Transverse colon (tissue), 4 donors: Measurements from ENCODE around the gene CELSR1. TPM values are rescaled to one million over a fixed set of nuclear protein-coding genes. Genes with fewer than 3 reads are reported as not detected.

Source experiments
- DNase-seq: peaks from one replicate; pipeline ENCODE4 v3.0.0-alpha.2; 2019
- H3K27ac ChIP-seq, 4 donors: fragments of 200-600 bp; sonication (generic); 2 replicates each; pipeline ENCODE4 v1.5.1; 2016 to 2018; ENCODE audit warnings: inconsistent platforms in 4 of 4
- H3K27me3 ChIP-seq: fragments of 200-600 bp; sonication (generic); 2 replicates; pipeline ENCODE4 v1.5.1; 2017; ENCODE audit warnings: inconsistent platforms
- H3K36me3 ChIP-seq, 4 donors: fragments of 200-600 bp; sonication (generic); 2 replicates each; pipeline ENCODE4 v1.5.1; 2017 to 2019; ENCODE audit warnings: inconsistent platforms in 4 of 4
- H3K4me1 ChIP-seq, 4 donors: fragments of 200-600 bp; sonication (generic); 2 replicates each; pipeline ENCODE4 v1.5.1; 2017 to 2020; ENCODE audit warnings: inconsistent platforms in 4 of 4
- H3K4me3 ChIP-seq, 4 donors: fragments of 200-600 bp; sonication (generic); 1 replicate in 1 of 4; 2 replicates in 3 of 4; pipeline versions ENCODE4 v1.5.1 to v1.6.1; 2017 to 2019; ENCODE audit warnings: inconsistent platforms in 4 of 4
- H3K9me3 ChIP-seq, 2 donors: fragments of 200-600 bp; sonication (generic); 2 replicates each; pipeline ENCODE4 v1.5.1; 2017 to 2019; ENCODE audit warnings: inconsistent platforms in 2 of 2
- EP300 ChIP-seq: sonication (generic); formaldehyde crosslinking; IDR thresholded peaks from one replicate; pipeline ENCODE4 v1.6.1; 2017; ENCODE audit warnings: antibody characterized with exemption, low read depth
- POLR2A ChIP-seq: fragments of 450-650 bp; IDR thresholded peaks from one replicate; pipeline ENCODE4 v1.6.1; 2016; ENCODE audit warnings: antibody characterized with exemption, mild to moderate bottlenecking, moderate library complexity
- POLR2AphosphoS5 ChIP-seq, 3 donors: sonication (generic); formaldehyde crosslinking; IDR thresholded peaks; one replicate each; pipeline ENCODE4 v1.6.1; 2016; ENCODE audit warnings: antibody characterized with exemption in 3 of 3
- WGBS, 2 donors: methylation state at CpG; one replicate each; pipeline ENCODE4 v1.1.5; 2018; ENCODE audit warnings: low coverage in 1 of 2; 5-methylcytosine and 5-hydroxymethylcytosine counted together
- in situ Hi-C, 4 donors: fragments of 200-750 bp; cut with MboI; loops; one replicate each; pipeline versions ENCODE4 v1.15.0 to v1.15.1; 2017; ENCODE audit warnings: low sequenced_read_pairs in 3 of 4, low pct_ligation_motif_present in 1 of 4, low pct_unique_long_range_greater_than_20kb in 1 of 4
- intact Hi-C: fragments of 100-400 bp; cut with DNase I; formaldehyde crosslinking; loops from one replicate; pipeline ENCODE4 v1.15.1; 2023; ENCODE audit warnings: low total_unique reads
- total RNA-seq, 4 donors: library from RNA; depleted of rRNA; stranded (reverse); fragments of >200 nt; gene quantifications; one replicate each; pipeline ENCODE4 v1.1.0, GENCODE V29; 2016
- TF ChIP-seq, protein P1 (sequence below), 5 experiments: fragments of 200-600 bp in 3 of 5; fragments of 450-650 bp in 2 of 5; sonication (generic) in 3 of 5; IDR thresholded peaks; 1 replicate in 2 of 5; 2 replicates in 3 of 5; pipeline ENCODE4 v1.5.1; 2016 to 2017; ENCODE audit warnings: antibody characterized with exemption in 5 of 5, inconsistent platforms in 3 of 5, mild to moderate bottlenecking in 2 of 5, moderate library complexity in 1 of 5

The CELSR1 gene
- total RNA-seq, 4 donors from 2014 or later: 0.96 to 2.5 (median 1.4) TPM

DNA sequence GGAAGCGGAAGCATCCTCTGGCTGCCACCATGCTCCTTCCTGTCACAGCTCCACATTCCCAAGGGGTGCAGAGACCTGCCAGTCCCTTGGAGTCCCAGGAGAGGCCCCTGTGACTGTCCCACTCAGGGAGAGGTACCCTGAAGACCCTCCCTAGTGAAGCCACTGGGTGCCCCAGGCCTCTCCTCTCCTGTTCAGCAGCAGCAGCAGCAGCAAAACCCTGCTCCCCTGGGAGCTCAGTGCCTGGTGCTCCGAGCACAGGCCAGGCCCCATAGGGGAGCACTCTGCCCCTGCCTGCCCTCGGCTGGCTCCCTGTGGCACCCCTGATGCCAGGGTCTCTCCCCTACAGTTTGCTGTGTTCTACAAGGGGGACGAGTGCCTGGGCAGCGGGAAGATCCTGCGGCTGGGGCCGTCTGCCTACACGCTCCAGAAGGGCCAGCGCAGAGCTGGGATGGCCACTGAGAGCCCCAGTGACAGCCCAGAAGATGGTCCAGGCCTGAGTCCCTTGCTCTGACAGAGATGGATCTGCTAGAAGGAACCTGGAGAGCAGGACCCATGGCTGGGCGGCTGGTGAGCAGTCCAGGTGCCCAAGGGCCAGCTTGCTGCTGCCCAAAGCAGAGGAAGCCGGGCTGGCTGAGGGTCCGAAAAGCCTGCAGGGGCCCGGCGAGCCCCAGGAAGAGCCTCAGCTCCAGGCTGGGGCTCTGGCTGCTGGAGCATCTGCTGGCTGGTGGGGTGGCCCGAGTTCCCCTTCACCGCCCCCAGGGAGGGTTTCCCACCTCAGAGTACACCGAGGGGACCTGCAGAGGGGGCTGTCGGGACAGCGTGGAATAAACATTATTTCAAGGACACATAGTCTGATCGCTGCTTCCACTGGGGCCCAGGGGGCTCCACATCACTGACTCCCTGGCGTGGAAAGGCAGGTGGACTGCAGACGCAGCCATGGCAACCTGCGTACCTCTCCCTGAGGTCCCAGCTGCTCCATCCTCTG lies 180.6 kb downstream of the CELSR1 start:
- no peaks in the 10 kb centered on the region for H3K9me3 ChIP-seq
- peaks cover 0 to 17% (median 7%) of the 10 kb centered on the region in 4 donors for H3K36me3 ChIP-seq
- TF ChIP-seq POLR2AphosphoS5 (IDR thresholded peaks at IDR 0.05) (no peak), EP300 (no peak), POLR2A (no peak)
- TF ChIP-seq, protein P1, sequence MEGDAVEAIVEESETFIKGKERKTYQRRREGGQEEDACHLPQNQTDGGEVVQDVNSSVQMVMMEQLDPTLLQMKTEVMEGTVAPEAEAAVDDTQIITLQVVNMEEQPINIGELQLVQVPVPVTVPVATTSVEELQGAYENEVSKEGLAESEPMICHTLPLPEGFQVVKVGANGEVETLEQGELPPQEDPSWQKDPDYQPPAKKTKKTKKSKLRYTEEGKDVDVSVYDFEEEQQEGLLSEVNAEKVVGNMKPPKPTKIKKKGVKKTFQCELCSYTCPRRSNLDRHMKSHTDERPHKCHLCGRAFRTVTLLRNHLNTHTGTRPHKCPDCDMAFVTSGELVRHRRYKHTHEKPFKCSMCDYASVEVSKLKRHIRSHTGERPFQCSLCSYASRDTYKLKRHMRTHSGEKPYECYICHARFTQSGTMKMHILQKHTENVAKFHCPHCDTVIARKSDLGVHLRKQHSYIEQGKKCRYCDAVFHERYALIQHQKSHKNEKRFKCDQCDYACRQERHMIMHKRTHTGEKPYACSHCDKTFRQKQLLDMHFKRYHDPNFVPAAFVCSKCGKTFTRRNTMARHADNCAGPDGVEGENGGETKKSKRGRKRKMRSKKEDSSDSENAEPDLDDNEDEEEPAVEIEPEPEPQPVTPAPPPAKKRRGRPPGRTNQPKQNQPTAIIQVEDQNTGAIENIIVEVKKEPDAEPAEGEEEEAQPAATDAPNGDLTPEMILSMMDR (IDR thresholded peaks at IDR 0.05): no peak
- intact Hi-C loops (no loop called here), in situ Hi-C loops (loop anchor here in 1 of 4 donors (10.0 kb wide), 1 partner anchor 188 kb away; no protein-coding TSS in a partner anchor)
- no peak overlapping the region for H3K27ac ChIP-seq
- H3K4me1 ChIP-seq: no peaks in the 10 kb centered on the region
- no peaks in the 10 kb centered on the region for H3K27me3 ChIP-seq
- peak; percentile 6 for DNase-seq
- H3K4me3 ChIP-seq: no peak overlapping the region
- WGBS, 2 donors: 90% methylated on average over 21 of the region's 23 CpGs; no CpG with 5 or more reads in 1 of the 2 donors

- H3K27me3 ChIP-seq: no peaks in the 10 kb centered on the region
- H3K27ac ChIP-seq: no peak overlapping the region
- WGBS, 2 donors: 82% methylated on average over 9 of the region's 12 CpGs; no CpG with 5 or more reads in 1 of the 2 donors
- in situ Hi-C loops: loop anchor here in 1 of 4 donors (10.0 kb wide), 1 partner anchor 189 kb away; no protein-coding TSS in a partner anchor
- peak; percentile 4 for DNase-seq
- peaks cover 0 to 24% (median 11%) of the 10 kb centered on the region in 4 donors for H3K36me3 ChIP-seq
- no peaks in the 10 kb centered on the region for H3K4me1 ChIP-seq
- TF ChIP-seq, protein P1 (IDR thresholded peaks at IDR 0.05): no peak
- TF ChIP-seq POLR2A: no peak
- no peak for TF ChIP-seq EP300
- no peak for TF ChIP-seq POLR2AphosphoS5 (IDR thresholded peaks at IDR 0.05)
- no peaks in the 10 kb centered on the region for H3K9me3 ChIP-seq
- no peak overlapping the region for H3K4me3 ChIP-seq
- intact Hi-C loops: no loop called here
Measured at GRCh38 chr22:46355996-46356471, 181.4 kb downstream of the CELSR1 start.

DNA sequence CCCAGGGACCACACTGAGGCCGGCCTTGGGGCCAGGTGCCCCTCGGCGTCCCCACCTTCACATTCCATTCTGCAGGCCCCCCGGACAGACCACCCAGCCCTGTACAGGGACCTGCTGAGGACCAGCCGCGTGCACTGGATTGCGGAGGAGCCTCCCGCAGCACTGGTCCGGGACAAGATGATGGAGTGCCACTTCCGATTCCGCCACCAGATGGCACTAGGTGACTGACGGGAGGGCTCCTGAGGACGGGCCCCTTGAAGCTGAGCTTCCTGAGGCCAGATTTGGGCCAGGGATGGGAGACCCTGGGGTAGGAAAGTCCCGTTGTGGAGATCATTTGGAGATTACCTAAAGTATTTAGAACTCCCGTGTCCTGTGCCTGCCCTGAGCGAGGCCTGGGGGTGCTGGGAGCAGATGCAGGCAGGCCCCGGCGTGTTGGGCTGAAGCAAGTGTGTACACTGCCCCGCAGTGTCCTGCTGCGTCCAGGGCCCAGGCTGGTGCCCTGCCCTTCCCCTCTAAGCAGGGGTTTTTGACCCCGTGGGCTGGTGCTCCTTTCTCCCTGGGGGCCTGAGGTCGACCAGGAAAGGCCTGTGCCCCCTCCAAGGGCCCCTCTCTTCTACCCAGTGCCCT lies 181.9 kb downstream of the CELSR1 start:
- Histone ChIP-seq H3K27me3 (no peaks in the 10 kb centered on the region), H3K27ac (no peak overlapping the region), H3K9me3 (no peaks in the 10 kb centered on the region), H3K36me3 (peaks cover 0 to 29% (median 14%) of the 10 kb centered on the region in 4 donors), H3K4me3 (no peak overlapping the region), H3K4me1 (no peaks in the 10 kb centered on the region)
- intact Hi-C loops (no loop called here), in situ Hi-C loops (loop anchor here in 1 of 4 donors (10.0 kb wide), 1 partner anchor 189 kb away; no protein-coding TSS in a partner anchor)
- 55% methylated on average over 22 of the region's 22 CpGs; no CpG with 5 or more reads in 1 of the 2 donors for WGBS, 2 donors
- TF ChIP-seq EP300: no peak
- TF ChIP-seq, protein P1 (IDR thresholded peaks at IDR 0.05): peak; percentile 62 to 78 (median 73)
- DNase-seq: peak; percentile 67

- no peaks in the 10 kb centered on the region for H3K9me3 ChIP-seq
- in situ Hi-C loops (loop anchor here in 1 of 4 donors (10.0 kb wide), 1 partner anchor 190 kb away; no protein-coding TSS in a partner anchor), intact Hi-C loops (no loop called here)
- DNase-seq: peak; percentile 6
- no peak for TF ChIP-seq POLR2AphosphoS5 (IDR thresholded peaks at IDR 0.05)
- TF ChIP-seq POLR2A: no peak
- no peak overlapping the region for H3K27ac ChIP-seq
- H3K4me3 ChIP-seq: no peak overlapping the region
- H3K27me3 ChIP-seq: no peaks in the 10 kb centered on the region
- WGBS, 2 donors: 93 to 100% methylated on average over 1 to 7 of the region's 7 CpGs
- H3K4me1 ChIP-seq: no peaks in the 10 kb centered on the region
- H3K36me3 ChIP-seq: peaks cover 0 to 35% (median 16%) of the 10 kb centered on the region in 4 donors
Measured at GRCh38 chr22:46354993-46355305, 182.5 kb downstream of the CELSR1 start.
